Measurements from ENCODE around the gene OPTC. TPM values are rescaled to one million over a fixed set of nuclear protein-coding genes. Genes with fewer than 3 reads are reported as not detected.
A peak's percentile ranks its signal among the peaks of the same experiment; 100 is the strongest.

Gene OPTC
- total and polyA plus RNA-seq, 2 of the 13 experiments (the other 11 are each of a cell fraction or from before 2014, with no cell fraction given), result not detected

GRCh38 chr1:203537806-203538464, 44.0 kb downstream of the OPTC start:
- Histone ChIP-seq H3K4me1 (ENCODE audit: insufficient read depth, low read length) (peaks cover 27% of the 10 kb centered on the region), H3K36me3 (replicated peaks in 1 of 2; ENCODE audit: control insufficient read depth in 1 of 2, insufficient read depth in 2 of 2, low read length in 2 of 2) (no peaks in the 10 kb centered on the region), H3K9ac (ENCODE audit: insufficient read depth, low read depth, low read length) (no peak overlapping the region), H4K20me1 (ENCODE audit: insufficient read depth, low read length) (no peaks in the 10 kb centered on the region), H3K4me2 (ENCODE audit: low read depth, low read length) (no peak overlapping the region), H3K27ac (ENCODE audit: extremely low read length, insufficient read depth, low read length) (no peak overlapping the region), H2AFZ (ENCODE audit: low read length) (no peak overlapping the region), H3K27me3 (ENCODE audit: control insufficient read depth in 1 of 2, insufficient read depth in 2 of 2, low read length in 2 of 2) (no peaks in the 10 kb centered on the region), H3K9me3 (ENCODE audit: low read length) (no peaks in the 10 kb centered on the region), H3K4me3 (replicated peaks in 1 of 3; ENCODE audit: insufficient read depth in 1 of 3, low read depth in 2 of 3, low read length in 3 of 3) (no peak overlapping the region), H3K79me2 (ENCODE audit: insufficient read depth, low read length) (no peaks in the 10 kb centered on the region)
- peak; percentile 90 for ATAC-seq
- ChIA-PET CTCF (ENCODE audit: low intra/inter-chr PET ratio, low total read pairs) (no interaction called here), POLR2A (no interaction called here)
- intact Hi-C loops (cut with micrococcal nuclease; ENCODE audit: unreplicated experiment), result no loop called here
- in situ Hi-C loops (cut with HindIII; ENCODE audit: extremely low pct_ligation_motif_present, low pct_unique_long_range_greater_than_20kb), result no loop called here
- DNase-seq (ENCODE audit: low spot score), result peak; percentile 73
- no peak for FAIRE-seq
- 6% methylated on average over 5 of the region's 5 CpGs for WGBS (ENCODE audit: low lambda C conversion rate)
- no TSS peak for BruUV-seq (replicated peaks)
- TF ChIP-seq ZBTB42 (CRISPR knock-in tag; IDR thresholded peaks at IDR 0.05), result no peak
- peak; percentile 48; the same call in 1 of the 2 replicates for TF ChIP-seq FOXA3 (CRISPR knock-in tag; IDR thresholded peaks at IDR 0.05)
- TF ChIP-seq PAWR (CRISPR knock-in tag; IDR thresholded peaks at IDR 0.05; ENCODE audit: borderline replicate concordance), result no peak
- no peak for TF ChIP-seq NFYB (CRISPR knock-in tag; IDR thresholded peaks at IDR 0.05)
- no peak for TF ChIP-seq HDAC2 (CRISPR knock-in tag; IDR thresholded peaks at IDR 0.05)
- no peak for TF ChIP-seq POGK (CRISPR knock-in tag; conservative IDR thresholded peaks at IDR 0.05)
- no peak for TF ChIP-seq MTA3 (CRISPR knock-in tag; IDR thresholded peaks at IDR 0.05)
- no peak for TF ChIP-seq FOXA1 (IDR thresholded peaks at IDR 0.05)
- TF ChIP-seq FOXA1 (CRISPR knock-in tag; IDR thresholded peaks at IDR 0.05), result peak; percentile 34; the same call in 1 of the 2 replicates
- no peak for TF ChIP-seq HBP1 (CRISPR knock-in tag; IDR thresholded peaks at IDR 0.05; ENCODE audit: low read depth)
- no peak for TF ChIP-seq ARNT (IDR thresholded peaks at IDR 0.05)
- 0 out of 2 replicates have a peak, but pooled peaks have one; percentile 30 for TF ChIP-seq GATAD2A (CRISPR knock-in tag; IDR thresholded peaks at IDR 0.05)
- TF ChIP-seq ZNF513 (CRISPR knock-in tag; conservative IDR thresholded peaks at IDR 0.05), result no peak
- TF ChIP-seq ATF4 (CRISPR knock-in tag; IDR thresholded peaks at IDR 0.05), result 0 out of 4 replicates have a peak, but pooled peaks of 1 of the 2 experiments have one; percentile 22
- no peak for TF ChIP-seq SPEN (CRISPR knock-in tag; IDR thresholded peaks at IDR 0.05; ENCODE audit: low read depth)
- no peak for TF ChIP-seq HDAC6 (IDR thresholded peaks at IDR 0.05; ENCODE audit: low read depth, low read length)
- TF ChIP-seq ZNF781 (CRISPR knock-in tag; IDR thresholded peaks at IDR 0.05; ENCODE audit: borderline replicate concordance, not compliant biosample characterization), result no peak

Data from HepG2 (cell line).